ENCODE data around the gene NCAPD2.
A peak's percentile ranks its signal among the peaks of the same experiment; 100 is the strongest.

DNA sequence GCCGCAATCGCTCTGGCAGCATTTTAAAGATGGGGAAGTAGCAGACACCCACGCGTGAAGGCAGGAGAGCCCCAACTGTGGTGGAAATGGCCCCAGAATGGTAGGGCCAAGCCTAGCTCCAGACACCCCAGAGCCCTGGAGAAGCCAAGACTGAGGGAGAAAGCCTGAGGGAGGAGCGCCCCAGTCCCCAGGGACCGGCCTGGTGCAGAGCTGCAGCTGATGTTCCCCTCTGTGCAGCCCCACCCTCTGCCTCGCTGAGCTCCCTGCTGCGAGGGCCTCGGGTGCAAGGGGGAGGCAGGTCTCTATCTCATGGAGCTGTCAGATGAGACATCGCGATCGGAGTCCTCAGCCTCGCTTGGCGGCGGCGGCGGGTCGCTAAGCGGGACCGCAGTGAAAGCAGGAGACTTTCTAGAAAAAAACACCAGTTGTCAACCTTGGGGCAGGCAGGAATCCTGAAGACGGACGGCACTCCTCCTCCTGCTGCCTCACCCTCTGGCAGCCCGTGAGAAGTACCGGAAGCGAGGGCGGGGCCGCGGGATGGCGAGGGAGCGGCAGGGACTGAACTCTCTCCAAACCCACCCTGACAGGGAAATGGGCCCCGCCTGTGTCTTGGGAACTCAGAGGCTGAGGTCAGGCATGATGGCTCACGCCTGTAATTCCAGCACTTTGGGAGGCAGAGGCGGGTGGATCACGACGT, 46.4 kb downstream of the NCAPD2 start:
- TF ChIP-seq, protein P1, sequence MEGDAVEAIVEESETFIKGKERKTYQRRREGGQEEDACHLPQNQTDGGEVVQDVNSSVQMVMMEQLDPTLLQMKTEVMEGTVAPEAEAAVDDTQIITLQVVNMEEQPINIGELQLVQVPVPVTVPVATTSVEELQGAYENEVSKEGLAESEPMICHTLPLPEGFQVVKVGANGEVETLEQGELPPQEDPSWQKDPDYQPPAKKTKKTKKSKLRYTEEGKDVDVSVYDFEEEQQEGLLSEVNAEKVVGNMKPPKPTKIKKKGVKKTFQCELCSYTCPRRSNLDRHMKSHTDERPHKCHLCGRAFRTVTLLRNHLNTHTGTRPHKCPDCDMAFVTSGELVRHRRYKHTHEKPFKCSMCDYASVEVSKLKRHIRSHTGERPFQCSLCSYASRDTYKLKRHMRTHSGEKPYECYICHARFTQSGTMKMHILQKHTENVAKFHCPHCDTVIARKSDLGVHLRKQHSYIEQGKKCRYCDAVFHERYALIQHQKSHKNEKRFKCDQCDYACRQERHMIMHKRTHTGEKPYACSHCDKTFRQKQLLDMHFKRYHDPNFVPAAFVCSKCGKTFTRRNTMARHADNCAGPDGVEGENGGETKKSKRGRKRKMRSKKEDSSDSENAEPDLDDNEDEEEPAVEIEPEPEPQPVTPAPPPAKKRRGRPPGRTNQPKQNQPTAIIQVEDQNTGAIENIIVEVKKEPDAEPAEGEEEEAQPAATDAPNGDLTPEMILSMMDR (IDR thresholded peaks at IDR 0.05 in 8 of 11, conservative IDR thresholded peaks at IDR 0.05 in 3 of 11), result no peak
- TF ChIP-seq POLR2A (IDR thresholded peaks at IDR 0.05), result no peak
- TF ChIP-seq POLR2AphosphoS5 (IDR thresholded peaks at IDR 0.05), result peak; percentile 76 to 88 (median 86)

Data from spleen (tissue), 7 donors.